GM18526 (cell line): ENCODE data around the gene ABLIM1.
A peak's percentile ranks its signal among the peaks of the same experiment; 100 is the strongest.

Experiments used
- POLR2A ChIP-seq: IDR thresholded peaks from 3 replicates; pipeline ENCODE4 v1.6.1; 2011; ENCODE audit not compliant: insufficient read length; ENCODE audit errors: extremely low read depth

Gene ABLIM1

DNA sequence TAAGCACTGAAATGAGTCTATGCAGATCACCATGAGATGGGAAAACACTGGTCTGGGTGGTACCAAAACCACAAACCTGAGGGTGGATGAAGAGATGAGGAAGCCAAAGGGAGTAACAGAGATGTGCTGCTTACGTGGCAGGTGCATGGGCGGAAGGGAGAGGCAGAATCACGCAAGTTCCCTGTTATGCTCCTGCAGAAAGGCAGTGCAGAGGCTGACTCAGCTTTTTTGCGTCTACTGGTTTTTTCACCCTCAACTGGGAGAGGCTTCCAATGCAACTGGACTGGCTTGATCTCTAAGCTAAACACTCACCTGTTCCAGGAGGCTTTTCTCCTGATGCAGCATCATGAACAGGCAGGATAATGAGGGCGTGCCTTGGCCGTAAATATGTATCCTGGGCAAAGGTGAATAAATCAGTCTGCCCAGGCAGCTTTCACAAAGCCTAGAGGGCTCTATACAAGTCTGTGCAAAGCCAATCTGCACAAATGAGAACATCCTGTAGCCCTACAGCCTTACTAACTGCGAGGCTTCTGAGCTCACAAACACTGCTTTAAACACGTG, 158.4 kb downstream of the ABLIM1 start:
- TF ChIP-seq POLR2A, result peak; percentile 9

DNA sequence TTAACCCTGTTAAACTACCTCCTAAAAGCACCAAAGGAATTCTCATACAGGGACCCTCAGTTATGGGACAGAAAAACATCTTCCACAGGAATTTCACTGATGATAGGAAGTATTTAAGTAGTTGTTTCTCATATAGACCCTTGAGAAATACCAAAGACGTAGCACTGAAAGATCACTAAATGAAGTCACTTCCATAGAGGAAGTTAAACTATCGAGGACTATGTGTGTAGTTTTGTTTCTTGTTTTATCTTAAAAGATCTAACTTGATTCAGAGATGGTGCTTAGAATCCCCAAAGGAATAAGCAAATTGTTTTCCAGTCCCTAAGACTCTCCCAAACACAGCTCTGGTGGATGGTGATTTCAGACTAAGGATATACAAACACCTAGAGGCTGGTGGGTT, 159.0 kb downstream of the ABLIM1 start:
- no peak for TF ChIP-seq POLR2A

DNA sequence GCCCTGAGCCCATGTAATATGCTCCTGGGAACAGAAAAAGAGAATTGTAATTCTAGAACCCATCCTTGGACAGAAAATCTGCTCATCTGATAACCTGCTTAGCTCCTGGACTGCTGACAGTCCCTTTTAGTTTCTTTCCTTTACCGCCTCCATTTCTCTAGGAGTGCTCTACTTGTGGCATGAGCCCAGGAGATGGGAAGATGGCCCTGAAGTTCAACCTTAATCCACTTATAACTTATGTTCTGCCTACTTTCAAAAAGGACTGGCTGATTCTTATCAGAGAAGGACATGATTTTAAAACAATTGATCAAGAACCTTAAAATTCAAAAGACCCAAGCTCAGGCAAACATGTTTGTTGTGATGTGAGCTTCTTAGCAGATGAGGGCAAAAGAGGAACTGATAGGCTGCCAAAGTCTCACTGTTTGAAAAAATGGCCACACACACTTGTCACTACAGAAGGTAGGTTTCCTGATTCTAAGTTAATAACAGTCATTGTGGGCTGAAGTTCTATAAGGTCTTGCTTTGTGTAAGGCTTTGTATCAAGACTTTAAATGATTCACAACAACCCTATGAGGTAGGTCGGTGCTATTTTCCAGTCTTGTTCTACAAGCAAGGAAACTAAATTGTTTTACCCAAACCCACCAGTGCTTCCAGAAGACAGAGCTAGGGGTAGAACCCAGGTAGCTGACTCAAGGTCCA, 159.5 kb downstream of the ABLIM1 start:
- no peak for TF ChIP-seq POLR2A

DNA sequence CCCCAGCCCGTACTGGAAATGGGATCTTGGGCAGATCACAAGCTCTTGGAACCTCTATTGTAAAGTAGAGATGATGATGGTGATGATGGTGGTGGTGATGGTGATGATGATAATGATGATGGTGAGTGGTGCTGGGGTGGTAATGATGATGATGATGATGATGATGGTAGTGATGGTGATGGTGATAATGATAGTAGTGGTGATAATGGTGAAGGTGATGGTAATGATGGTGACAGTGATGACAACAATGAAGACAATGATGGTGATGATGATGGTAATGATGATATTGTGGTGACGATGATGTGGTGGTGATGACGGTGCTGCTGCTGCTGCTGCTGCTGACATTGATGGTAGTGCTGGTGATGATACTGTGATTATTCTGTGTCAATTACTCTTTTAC, 162.8 kb downstream of the ABLIM1 start:
- no peak for TF ChIP-seq POLR2A

DNA sequence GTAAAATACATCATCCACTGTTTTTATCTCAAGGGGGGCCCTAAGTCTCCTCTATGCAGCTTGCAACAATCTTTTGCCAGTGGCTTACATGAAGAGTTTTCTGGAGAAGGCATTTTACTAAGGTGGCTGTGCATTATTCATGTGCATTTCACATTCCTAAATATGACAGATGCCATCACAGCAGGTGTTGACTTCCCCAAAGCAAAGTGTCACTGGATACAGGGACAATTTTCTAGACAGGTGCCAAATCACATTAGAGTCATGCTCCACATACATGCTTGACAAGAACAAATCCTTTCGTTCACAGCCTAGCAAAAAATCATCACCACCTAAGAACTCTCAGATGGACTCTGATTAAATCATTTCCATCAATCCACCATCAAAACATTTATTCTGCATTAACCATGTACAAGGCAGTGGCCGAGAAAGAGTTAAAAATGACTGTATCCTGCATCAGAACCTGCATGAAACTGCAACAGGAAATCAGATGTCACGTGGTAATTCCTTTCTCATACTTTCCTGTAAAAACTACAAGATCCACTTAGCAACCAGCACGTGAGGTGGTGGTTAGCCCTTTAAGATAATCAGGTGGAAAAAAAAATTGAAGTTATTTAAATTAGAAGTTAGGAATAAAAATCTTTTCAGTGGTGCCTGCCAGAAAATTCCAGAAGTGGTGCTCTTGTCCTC, 165.6 kb downstream of the ABLIM1 start:
- TF ChIP-seq POLR2A, result no peak

DNA sequence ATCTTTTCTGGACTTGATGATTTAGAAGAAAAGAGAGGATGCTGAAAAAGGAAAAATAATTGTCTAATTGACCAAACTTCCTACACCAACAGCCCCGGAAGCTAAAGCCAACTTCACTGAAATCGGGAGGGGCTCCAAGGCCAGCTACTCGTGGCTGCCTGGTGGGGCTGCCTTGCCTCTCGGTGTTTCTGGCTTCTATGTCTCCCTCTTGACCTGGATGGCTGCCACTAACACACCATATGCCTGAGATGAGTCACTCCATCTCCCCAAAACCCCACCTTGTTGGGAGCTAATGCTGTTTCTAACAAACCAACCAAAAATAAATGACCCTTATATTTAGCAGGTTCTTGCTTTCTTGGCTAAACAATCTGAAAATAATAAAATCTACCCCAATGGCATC, 166.1 kb downstream of the ABLIM1 start:
- no peak for TF ChIP-seq POLR2A

DNA sequence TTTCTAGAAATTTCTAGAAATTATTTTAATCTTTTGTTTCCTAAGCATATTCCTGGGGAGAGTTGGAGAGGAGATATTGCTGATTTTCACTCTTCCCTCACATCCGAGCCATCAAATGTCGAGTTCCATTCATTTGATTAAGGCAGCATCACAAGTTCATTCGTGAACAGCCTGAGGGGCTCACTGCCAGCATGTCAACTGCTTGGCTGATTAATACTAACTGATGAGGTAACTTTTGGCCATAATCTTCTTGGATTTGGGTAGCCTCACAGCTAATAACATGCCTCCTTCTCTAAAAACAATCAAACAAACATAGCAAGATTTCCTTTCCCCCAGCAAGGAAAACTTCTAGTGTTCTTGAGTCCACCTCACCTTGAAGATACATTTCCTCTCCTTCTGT, 166.7 kb downstream of the ABLIM1 start:
- TF ChIP-seq POLR2A, result no peak

DNA sequence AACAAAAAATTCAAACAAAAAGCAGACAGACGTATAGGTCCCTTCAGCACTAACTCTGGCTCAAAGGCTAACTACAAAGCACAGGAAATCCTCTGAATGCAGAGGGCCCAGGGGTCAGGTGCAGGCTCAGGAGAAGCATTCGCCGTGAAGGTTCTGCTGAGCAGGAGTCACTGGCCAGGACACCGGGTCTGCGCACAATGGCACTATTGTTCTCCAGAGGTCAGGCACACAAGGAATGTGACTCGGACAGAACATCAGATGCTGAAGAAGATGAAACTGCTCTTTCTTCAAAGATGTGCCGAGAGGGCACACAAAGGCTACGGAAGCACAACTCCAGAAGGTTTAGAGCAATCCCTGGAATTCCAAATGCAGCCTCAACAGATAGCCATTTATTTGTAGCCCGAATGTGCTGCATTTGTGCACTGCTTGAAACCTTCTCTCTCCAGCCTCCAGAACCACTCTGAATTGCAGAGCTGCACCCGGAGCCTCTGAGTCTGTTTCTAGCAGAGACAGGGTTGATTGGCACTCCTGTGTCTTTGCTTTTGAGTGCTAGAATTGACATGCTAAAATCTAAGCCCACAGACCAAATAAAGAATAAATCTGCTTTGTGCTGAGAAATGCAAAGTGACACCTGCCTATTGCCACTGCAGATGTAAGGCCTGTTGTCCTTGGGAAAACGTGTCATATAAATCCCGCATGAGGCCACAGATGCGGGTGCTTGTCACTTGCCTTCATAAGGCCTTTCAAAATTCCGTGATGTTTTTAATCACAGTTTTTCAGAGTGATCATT, 168.4 kb downstream of the ABLIM1 start:
- no peak for TF ChIP-seq POLR2A

DNA sequence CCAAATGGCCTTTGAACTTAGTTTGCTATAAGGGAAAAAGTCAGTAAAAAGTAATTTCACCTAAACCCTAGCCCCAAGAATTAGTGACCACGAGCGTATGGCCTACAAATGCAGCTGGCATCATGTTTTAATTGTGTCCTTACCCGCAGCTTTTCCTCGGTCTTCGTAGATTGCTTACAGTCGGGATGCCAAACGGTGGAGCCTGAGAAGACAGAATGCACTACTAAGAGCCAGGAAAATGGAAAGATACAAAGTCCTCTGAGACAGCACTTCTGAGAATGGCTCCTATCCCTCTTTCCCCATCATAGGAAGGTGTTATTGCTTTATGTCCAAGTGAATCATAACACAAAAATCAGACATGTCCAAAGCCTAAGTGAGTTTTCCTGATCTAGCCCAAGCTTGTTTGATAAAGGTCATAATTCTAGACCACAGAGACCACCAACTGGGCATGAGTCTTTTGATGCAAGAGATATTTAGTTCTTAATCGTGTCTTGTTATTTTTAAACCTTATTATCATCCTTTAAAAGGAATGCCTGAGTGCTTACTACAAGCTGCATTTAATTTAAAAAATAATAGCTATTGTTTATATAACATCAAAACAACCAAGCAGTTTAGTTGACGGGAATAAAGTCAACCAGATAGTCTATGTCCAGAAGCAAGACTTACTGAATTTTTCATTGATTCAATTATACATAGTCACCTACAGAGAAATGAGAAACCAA, 170.1 kb downstream of the ABLIM1 start:
- TF ChIP-seq POLR2A, result no peak

DNA sequence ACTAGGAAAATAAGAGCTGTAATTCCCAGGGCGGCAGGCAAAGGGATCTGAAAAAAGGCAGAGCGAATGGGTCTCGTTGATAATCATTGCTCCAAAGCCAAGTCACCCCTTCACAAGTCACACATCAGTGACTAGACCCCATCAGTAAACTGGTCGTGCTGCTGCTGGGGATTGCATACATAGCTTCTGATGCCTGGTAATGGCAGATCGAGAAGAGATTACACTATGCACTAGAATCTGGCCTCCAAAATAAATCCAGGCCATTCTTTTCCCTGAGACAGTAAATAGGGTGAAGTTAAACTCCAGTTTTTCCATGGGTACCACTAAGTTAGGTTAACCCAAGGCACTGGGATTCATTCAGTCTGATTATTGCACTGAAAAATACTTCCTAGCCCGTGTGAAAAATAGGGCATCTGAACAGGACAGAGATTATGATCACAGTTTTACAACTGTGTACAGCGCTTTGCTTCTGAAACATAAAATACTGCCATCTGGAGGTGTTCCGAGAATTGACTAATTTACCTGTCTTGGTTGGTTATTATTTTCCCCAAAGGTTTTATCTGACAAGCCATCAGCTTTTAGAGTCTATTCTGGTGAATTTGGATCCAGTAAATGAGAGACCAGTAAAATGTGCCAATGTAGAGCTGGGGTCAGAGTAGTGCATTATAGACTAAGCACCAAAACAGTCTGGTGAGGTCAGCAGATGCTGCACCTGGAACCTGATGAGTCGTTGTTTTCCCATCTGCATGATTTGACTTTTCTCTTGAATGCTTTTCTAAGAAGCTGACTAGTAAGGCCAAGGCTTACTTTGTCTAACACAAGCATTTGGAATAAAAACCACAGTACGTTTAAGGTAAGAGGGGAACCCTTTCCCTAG, 170.9 kb downstream of the ABLIM1 start:
- no peak for TF ChIP-seq POLR2A

DNA sequence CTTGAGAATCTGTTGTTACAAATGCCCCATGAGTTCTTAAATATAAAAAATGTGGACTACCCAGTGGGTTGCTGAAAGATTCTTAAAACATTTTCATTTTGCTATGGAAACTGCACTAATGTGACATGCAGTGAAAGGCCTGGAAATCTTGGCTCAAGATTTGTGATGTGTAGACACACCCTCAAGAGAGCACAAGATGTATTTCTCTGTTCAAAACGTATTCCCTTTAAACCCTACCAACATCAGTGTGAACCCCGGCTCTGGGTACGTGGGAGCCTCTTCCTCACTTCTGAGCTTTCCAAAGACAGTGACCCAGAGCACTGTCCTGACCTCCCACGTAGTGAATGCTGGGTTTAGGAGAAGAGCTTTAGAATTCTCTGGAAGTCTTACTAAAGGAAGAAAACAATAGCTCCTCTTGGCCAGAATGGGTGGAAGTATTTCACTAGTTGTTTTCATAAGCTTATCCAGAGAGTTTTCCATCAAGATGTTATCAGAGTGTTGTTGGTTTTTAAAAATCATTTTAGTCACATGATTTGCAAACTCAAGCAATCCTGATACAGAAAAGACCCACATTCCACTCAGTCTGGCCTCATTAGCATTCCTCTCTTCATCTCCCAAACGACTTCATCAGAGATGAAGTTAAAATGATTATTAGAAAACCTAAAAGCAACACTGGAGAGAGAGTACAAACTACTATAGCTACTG, 172.2 kb downstream of the ABLIM1 start:
- TF ChIP-seq POLR2A, result no peak

DNA sequence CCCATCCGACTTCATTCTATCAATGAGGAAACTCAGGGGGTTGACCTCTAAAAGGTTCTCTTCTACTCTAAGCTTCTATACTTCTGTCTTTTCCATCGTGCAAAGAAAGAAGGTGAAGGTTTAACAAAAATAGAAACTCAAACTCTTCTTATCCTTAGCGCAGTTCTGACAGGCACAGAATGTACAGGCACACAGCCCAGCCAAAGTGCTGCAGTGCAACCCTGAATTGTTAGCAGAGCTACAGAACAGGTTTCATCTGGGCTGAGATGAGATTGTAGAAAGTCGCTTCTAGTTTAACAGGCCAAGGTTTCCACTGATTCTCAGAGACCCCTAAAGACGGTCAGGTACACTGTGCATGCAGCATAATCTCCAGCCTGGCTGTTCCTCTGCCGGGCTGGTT, 174.5 kb downstream of the ABLIM1 start:
- no peak for TF ChIP-seq POLR2A

DNA sequence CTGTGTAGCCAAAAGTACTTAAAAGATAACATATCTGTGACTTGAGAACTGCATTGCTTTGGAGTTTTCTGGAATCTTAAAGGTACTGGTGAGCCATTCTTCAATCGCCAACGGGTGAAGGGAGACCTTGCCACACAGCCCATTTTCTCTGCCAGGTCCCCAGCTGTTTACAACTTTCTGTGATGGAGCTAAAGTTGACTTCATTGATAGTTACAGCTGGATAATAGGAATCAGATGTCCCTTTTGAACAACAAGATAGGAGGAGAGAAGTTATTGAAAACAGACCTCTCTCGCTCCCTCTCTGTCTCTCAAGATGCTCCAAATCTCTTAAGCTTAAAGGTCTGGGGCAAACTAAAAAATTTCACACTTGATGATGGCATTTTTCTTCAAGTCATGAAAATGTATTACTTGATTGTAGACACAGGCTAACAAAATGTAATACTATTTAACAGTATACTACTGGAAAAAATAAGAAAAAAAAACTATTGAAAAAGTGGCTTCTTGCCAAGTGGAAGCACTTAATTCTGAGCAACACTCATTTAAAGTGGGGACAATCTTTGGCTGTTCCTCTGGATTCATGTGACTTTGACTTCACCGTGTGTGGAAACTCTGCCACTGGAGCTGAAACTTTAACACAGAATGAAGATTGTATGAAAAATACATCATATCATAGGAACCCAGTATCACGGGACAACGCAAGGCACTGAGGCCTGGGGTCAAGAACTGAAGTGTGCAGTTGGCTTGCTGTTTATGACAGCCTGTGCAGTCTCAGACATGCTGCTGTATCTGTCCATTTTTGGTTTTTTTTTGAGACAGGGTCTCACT, 175.4 kb downstream of the ABLIM1 start:
- no peak for TF ChIP-seq POLR2A
